GM15510 (cell line): ENCODE measurements around the gene AFF1.
A peak's percentile ranks its signal among the peaks of the same experiment; 100 is the strongest.

Experiments
- POLR2A ChIP-seq: IDR thresholded peaks from 3 replicates; pipeline ENCODE4 v1.6.1; 2011; ENCODE audit warnings: borderline replicate concordance; ENCODE audit not compliant: insufficient read length; ENCODE audit errors: extremely low read depth

The AFF1 gene

GRCh38 chr4:87006676-87007527, 72.1 kb downstream of the AFF1 start:
- peak; percentile 99 for TF ChIP-seq POLR2A

GRCh38 chr4:87007528-87008446, 73.0 kb downstream of the AFF1 start:
- no peak for TF ChIP-seq POLR2A

GRCh38 chr4:87009095-87009648, 74.4 kb downstream of the AFF1 start:
- no peak for TF ChIP-seq POLR2A

DNA sequence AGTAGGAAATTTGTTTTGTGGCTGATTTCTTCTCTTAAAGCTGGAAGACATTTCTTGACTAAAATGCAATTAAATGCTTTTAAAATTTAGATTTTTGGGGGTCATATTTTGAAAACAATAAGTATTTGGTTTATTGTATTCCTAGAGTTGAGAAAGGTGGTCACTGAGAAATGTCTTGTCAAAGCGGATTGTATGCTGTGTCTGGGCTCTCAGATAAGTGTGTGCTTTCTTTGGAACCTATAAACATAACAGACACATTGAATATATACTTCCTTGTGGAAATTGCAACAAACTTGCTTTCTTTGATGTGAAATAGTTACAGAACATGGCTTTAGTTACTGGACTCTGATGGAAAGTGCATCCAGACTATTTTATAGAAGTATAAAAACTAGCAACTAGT, 75.4 kb downstream of the AFF1 start:
- TF ChIP-seq POLR2A, result no peak

DNA sequence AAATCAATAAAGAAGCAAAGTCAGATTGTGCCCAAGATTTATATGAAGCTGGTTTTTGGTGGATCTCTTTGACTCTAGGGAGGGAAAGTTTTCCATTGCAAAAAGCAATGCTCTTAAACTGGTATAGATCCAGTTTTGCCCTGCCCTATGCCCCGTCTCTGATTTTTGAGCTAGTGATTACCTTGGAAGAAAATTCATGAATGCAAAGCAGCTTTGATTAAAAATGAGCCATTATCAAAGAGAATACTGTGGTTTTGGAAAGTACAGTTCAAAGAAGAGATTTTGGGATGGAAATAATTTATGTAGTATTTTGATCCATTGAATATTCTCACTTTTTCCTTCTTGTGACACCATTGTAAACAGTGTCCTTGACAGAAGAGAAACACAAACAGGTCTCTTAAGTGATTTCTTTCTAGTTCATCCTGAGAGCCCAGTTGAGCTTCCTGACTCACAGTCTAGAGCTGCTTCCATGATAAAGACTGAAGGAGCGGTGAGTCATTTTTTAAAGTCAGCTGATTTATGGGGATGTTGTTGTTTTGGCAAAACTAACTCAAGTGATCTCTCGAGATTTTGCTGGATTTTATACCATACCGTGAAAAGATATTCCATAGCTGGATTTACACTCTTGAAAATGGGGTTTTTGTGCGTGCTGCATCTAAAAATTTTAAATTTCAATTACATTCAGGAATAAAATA, 76.7 kb downstream of the AFF1 start:
- TF ChIP-seq POLR2A, result no peak

GRCh38 chr4:87012265-87012953, 77.6 kb downstream of the AFF1 start:
- TF ChIP-seq POLR2A, result no peak

- no peak for TF ChIP-seq POLR2A
These were observed 79.5 kb downstream of the AFF1 start for GRCh38 chr4:87014284-87014782.

- TF ChIP-seq POLR2A, result no peak
These were observed 80.6 kb downstream of the AFF1 start for GRCh38 chr4:87015416-87015815.

GRCh38 chr4:87017580-87018342, 83.0 kb downstream of the AFF1 start:
- TF ChIP-seq POLR2A, result no peak

GRCh38 chr4:87018753-87019152, 83.9 kb downstream of the AFF1 start:
- no peak for TF ChIP-seq POLR2A

DNA sequence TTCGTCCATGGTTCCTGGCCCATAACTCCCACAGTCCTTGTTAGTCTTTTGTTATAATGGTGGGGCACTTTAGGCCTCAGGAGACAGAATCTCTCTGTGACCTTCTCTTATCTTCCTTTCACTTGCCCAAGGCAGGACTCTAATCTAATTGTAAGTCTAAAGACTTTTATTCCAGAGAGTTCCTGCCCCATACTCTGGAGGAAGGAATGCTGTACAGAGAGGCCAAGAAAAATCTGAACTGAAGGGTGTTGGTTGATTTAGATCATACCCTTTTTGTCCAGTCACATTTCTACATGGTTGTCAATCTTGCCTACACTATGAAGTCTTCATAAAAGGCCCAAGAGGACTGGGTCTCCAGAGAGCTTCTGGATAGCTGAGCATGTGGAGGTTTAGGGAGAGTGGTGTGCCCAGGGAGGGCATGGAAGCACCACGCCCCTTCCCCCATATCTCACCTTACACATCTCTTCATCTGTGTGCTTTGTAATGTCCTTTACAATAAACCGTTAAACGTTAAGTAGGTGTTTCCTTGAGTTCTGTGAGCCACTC, 84.5 kb downstream of the AFF1 start:
- TF ChIP-seq POLR2A, result no peak

GRCh38 chr4:87019898-87020297, 85.1 kb downstream of the AFF1 start:
- TF ChIP-seq POLR2A, result no peak

GRCh38 chr4:87024201-87024600, 89.4 kb downstream of the AFF1 start:
- no peak for TF ChIP-seq POLR2A

DNA sequence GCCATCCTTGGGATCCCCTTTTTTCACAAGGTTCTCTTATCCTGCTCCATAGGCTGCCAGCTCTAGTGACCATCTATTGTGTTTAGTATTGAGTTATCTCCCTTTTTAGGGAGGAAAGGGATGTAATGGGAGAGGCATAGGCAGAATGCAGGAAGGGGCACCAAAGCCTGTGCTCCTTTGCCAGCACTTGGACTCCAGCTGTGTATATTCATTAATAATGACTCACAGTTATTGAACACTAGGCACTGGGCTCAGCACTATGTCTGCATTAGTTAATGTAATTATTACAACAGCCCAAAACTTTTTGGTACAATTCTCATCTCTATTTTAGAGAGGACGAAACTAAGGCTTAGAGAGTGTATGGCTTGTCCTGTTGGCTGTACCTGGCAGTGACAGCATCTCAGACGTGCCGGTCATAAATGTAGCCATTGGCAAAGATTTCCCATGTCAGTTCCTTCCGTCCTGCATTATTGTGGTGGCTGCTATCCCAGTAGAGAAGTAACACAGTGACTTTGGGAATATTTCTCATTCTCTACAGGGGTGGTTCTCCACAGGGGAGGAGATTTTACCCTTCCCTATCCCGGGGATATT, 90.3 kb downstream of the AFF1 start:
- TF ChIP-seq POLR2A, result no peak
